Measurements from ENCODE around the gene TMEM30A.

Gene TMEM30A

GRCh38 chr6:75223428-75223827 lies 61.2 kb downstream of the TMEM30A start:
- DNase-seq (ENCODE audit: low read depth, low spot score) = no peak
- no peak overlapping the region for H3K27ac ChIP-seq

GRCh38 chr6:75222261-75222660 lies 62.3 kb downstream of the TMEM30A start:
- Histone ChIP-seq H3K4me3 (no peak overlapping the region), H3K9ac (ENCODE audit: insufficient read length) (no peak overlapping the region), H3K36me3 (ENCODE audit: insufficient read depth, low read length) (no peaks in the 10 kb centered on the region), H3K9me3 (ENCODE audit: low read depth, low read length) (no peaks in the 10 kb centered on the region), H3K27ac (no peak overlapping the region)
- DNase-seq (ENCODE audit: low read depth, low spot score) = no peak
- TF ChIP-seq EZH2 (IDR thresholded peaks at IDR 0.05) (no peak), FOXP2 (optimal IDR thresholded peaks at IDR 0.05; ENCODE audit: control extremely low read depth, extremely low read length, insufficient read depth) (no peak), POLR2AphosphoS5 (IDR thresholded peaks at IDR 0.05; ENCODE audit: borderline replicate concordance, low read depth, low read length) (no peak)

More at GRCh38 chr6:75223428-75223827, 61.2 kb downstream of the TMEM30A start:
- Histone ChIP-seq H3K9ac (ENCODE audit: insufficient read length) (no peak overlapping the region), H3K4me3 (no peak overlapping the region), H3K9me3 (ENCODE audit: low read depth, low read length) (no peaks in the 10 kb centered on the region), H3K36me3 (ENCODE audit: insufficient read depth, low read length) (no peaks in the 10 kb centered on the region)
- no peak for TF ChIP-seq EZH2 (IDR thresholded peaks at IDR 0.05)

- no peaks in the 10 kb centered on the region for H3K36me3 ChIP-seq (ENCODE audit: insufficient read depth, low read length)
- no peak overlapping the region for H3K27ac ChIP-seq
- DNase-seq (ENCODE audit: low read depth, low spot score) = no peak
- TF ChIP-seq POLR2AphosphoS5 (IDR thresholded peaks at IDR 0.05; ENCODE audit: borderline replicate concordance, low read depth, low read length) (no peak), EZH2 (IDR thresholded peaks at IDR 0.05) (no peak), FOXP2 (optimal IDR thresholded peaks at IDR 0.05; ENCODE audit: control extremely low read depth, extremely low read length, insufficient read depth) (no peak)
- no peaks in the 10 kb centered on the region for H3K9me3 ChIP-seq (ENCODE audit: low read depth, low read length)
- no peak overlapping the region for H3K9ac ChIP-seq (ENCODE audit: insufficient read length)
- H3K4me3 ChIP-seq = no peak overlapping the region
These were observed 63.5 kb downstream of the TMEM30A start for GRCh38 chr6:75221116-75221515.

- TF ChIP-seq POLR2AphosphoS5 (IDR thresholded peaks at IDR 0.05; ENCODE audit: borderline replicate concordance, low read depth, low read length) (no peak), EZH2 (IDR thresholded peaks at IDR 0.05) (no peak), FOXP2 (optimal IDR thresholded peaks at IDR 0.05; ENCODE audit: control extremely low read depth, extremely low read length, insufficient read depth) (no peak)
These were observed 64.2 kb downstream of the TMEM30A start for GRCh38 chr6:75220357-75220756.

GRCh38 chr6:75219263-75219662 lies 65.3 kb downstream of the TMEM30A start:
- no peak overlapping the region for H3K27ac ChIP-seq
- no peaks in the 10 kb centered on the region for H3K36me3 ChIP-seq (ENCODE audit: insufficient read depth, low read length)
- no peak overlapping the region for H3K9ac ChIP-seq (ENCODE audit: insufficient read length)
- H3K4me3 ChIP-seq = no peak overlapping the region
- no peaks in the 10 kb centered on the region for H3K9me3 ChIP-seq (ENCODE audit: low read depth, low read length)
- no peak for DNase-seq (ENCODE audit: low read depth, low spot score)
- TF ChIP-seq FOXP2 (optimal IDR thresholded peaks at IDR 0.05; ENCODE audit: control extremely low read depth, extremely low read length, insufficient read depth) = no peak
- TF ChIP-seq EZH2 (IDR thresholded peaks at IDR 0.05) = no peak
- TF ChIP-seq POLR2AphosphoS5 (IDR thresholded peaks at IDR 0.05; ENCODE audit: borderline replicate concordance, low read depth, low read length) = no peak

More at GRCh38 chr6:75220357-75220756, 64.2 kb downstream of the TMEM30A start:
- H3K36me3 ChIP-seq (ENCODE audit: insufficient read depth, low read length) = no peaks in the 10 kb centered on the region
- DNase-seq (ENCODE audit: low read depth, low spot score) = no peak
- no peak overlapping the region for H3K9ac ChIP-seq (ENCODE audit: insufficient read length)
- no peak overlapping the region for H3K4me3 ChIP-seq
- H3K9me3 ChIP-seq (ENCODE audit: low read depth, low read length) = no peaks in the 10 kb centered on the region
- H3K27ac ChIP-seq = no peak overlapping the region

- H3K9me3 ChIP-seq (ENCODE audit: low read depth, low read length) = no peaks in the 10 kb centered on the region
- H3K9ac ChIP-seq (ENCODE audit: insufficient read length) = no peak overlapping the region
- no peak for DNase-seq (ENCODE audit: low read depth, low spot score)
- H3K4me3 ChIP-seq = no peak overlapping the region
- TF ChIP-seq POLR2AphosphoS5 (IDR thresholded peaks at IDR 0.05; ENCODE audit: borderline replicate concordance, low read depth, low read length) = no peak
- no peak for TF ChIP-seq EZH2 (IDR thresholded peaks at IDR 0.05)
- no peak for TF ChIP-seq FOXP2 (optimal IDR thresholded peaks at IDR 0.05; ENCODE audit: control extremely low read depth, extremely low read length, insufficient read depth)
- no peak overlapping the region for H3K27ac ChIP-seq
- no peaks in the 10 kb centered on the region for H3K36me3 ChIP-seq (ENCODE audit: insufficient read depth, low read length)
These were observed 67.4 kb downstream of the TMEM30A start for GRCh38 chr6:75217193-75217592.

GRCh38 chr6:75215291-75215690 lies 69.3 kb downstream of the TMEM30A start:
- Histone ChIP-seq H3K9me3 (ENCODE audit: low read depth, low read length) (no peaks in the 10 kb centered on the region), H3K27ac (no peak overlapping the region), H3K36me3 (ENCODE audit: insufficient read depth, low read length) (no peaks in the 10 kb centered on the region), H3K9ac (ENCODE audit: insufficient read length) (no peak overlapping the region), H3K4me3 (no peak overlapping the region)
- no peak for DNase-seq (ENCODE audit: low read depth, low spot score)
- TF ChIP-seq EZH2 (IDR thresholded peaks at IDR 0.05) = no peak
- no peak for TF ChIP-seq FOXP2 (optimal IDR thresholded peaks at IDR 0.05; ENCODE audit: control extremely low read depth, extremely low read length, insufficient read depth)
- TF ChIP-seq POLR2AphosphoS5 (IDR thresholded peaks at IDR 0.05; ENCODE audit: borderline replicate concordance, low read depth, low read length) = no peak

GRCh38 chr6:75213732-75214131 lies 70.9 kb downstream of the TMEM30A start:
- no peak overlapping the region for H3K9ac ChIP-seq (ENCODE audit: insufficient read length)
- no peak overlapping the region for H3K4me3 ChIP-seq
- H3K36me3 ChIP-seq (ENCODE audit: insufficient read depth, low read length) = no peaks in the 10 kb centered on the region
- DNase-seq (ENCODE audit: low read depth, low spot score) = no peak
- H3K27ac ChIP-seq = no peak overlapping the region
- TF ChIP-seq FOXP2 (optimal IDR thresholded peaks at IDR 0.05; ENCODE audit: control extremely low read depth, extremely low read length, insufficient read depth) = no peak
- no peak for TF ChIP-seq POLR2AphosphoS5 (IDR thresholded peaks at IDR 0.05; ENCODE audit: borderline replicate concordance, low read depth, low read length)
- no peak for TF ChIP-seq EZH2 (IDR thresholded peaks at IDR 0.05)
- no peaks in the 10 kb centered on the region for H3K9me3 ChIP-seq (ENCODE audit: low read depth, low read length)

- H3K9ac ChIP-seq (ENCODE audit: insufficient read length) = no peak overlapping the region
- TF ChIP-seq POLR2AphosphoS5 (IDR thresholded peaks at IDR 0.05; ENCODE audit: borderline replicate concordance, low read depth, low read length) (no peak), EZH2 (IDR thresholded peaks at IDR 0.05) (no peak), FOXP2 (optimal IDR thresholded peaks at IDR 0.05; ENCODE audit: control extremely low read depth, extremely low read length, insufficient read depth) (no peak)
- no peak overlapping the region for H3K27ac ChIP-seq
- no peak for DNase-seq (ENCODE audit: low read depth, low spot score)
- H3K4me3 ChIP-seq = no peak overlapping the region
- no peaks in the 10 kb centered on the region for H3K9me3 ChIP-seq (ENCODE audit: low read depth, low read length)
- H3K36me3 ChIP-seq (ENCODE audit: insufficient read depth, low read length) = no peaks in the 10 kb centered on the region
These were observed 71.5 kb downstream of the TMEM30A start for GRCh38 chr6:75213112-75213511.

All from SK-N-MC (cell line).